HepG2 (cell line): ENCODE data around the gene VPS13C.

Experiments used
- FOXJ3 ChIP-seq: sonication (generic); formaldehyde crosslinking; IDR thresholded peaks from 2 replicates; pipeline ENCODE4 v1.4.0; 2020; ENCODE audit warnings: missing genetic modification reagents, mild to moderate bottlenecking, borderline replicate concordance
- GABPA ChIP-seq, 2 experiments: IDR thresholded peaks; 2 replicates each; pipeline ENCODE4 v1.6.1; 2011 to 2016; ENCODE audit warnings: low read depth in 2 of 2, low read length in 1 of 2, missing biosample characterization in 1 of 2, missing genetic modification characterization in 1 of 2
- MAX ChIP-seq: IDR thresholded peaks from 2 replicates; pipeline ENCODE4 v1.6.1; 2012; ENCODE audit warnings: inconsistent platforms
- ZNF317 ChIP-seq: sonication (generic); formaldehyde crosslinking; IDR thresholded peaks from 2 replicates; pipeline ENCODE4 v1.5.0; 2020; ENCODE audit warnings: mild to moderate bottlenecking, missing genetic modification reagents
- ZNF589 ChIP-seq: sonication (generic); formaldehyde crosslinking; conservative IDR thresholded peaks from 2 replicates; pipeline ENCODE4 v1.8.0; 2022; ENCODE audit warnings: mild to moderate bottlenecking, moderate library complexity, missing genetic modification reagents

DNA sequence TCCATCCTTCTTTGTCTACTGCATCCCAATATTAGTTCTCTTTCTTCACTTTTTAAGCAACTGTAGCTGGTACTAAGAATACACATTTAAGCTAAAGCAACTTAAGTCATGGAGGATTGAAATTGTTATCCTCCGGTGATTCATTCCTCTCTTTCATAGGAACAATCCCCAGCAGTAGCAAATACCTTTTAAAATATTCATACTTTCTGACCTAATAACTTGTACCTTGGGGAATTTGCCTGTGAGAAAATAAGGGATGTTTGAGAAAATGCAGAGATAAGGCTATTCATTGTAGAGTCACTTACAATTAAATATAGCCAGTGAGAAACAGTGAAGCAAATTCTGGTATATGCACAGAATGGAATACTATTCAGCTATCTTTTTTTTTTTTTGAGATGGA is 66.0 kb downstream of the VPS13C start:
- no peak for TF ChIP-seq MAX
- no peak for TF ChIP-seq ZNF589 (CRISPR knock-in tag)
- no peak for TF ChIP-seq GABPA (IDR thresholded peaks at IDR 0.05; ENCODE audit: low read depth, low read length)
- TF ChIP-seq GABPA (CRISPR knock-in tag; IDR thresholded peaks at IDR 0.05; ENCODE audit: low read depth), result no peak
- no peak for TF ChIP-seq FOXJ3 (CRISPR knock-in tag)
- no peak for TF ChIP-seq ZNF317 (CRISPR knock-in tag)
